Mucosa of stomach (tissue), 1 donor: ENCODE data around the gene OLFML2B.

ENCODE experiments used
- H3K27me3 ChIP-seq: one replicate; pipeline ENCODE4 v1.7.0; 2013; ENCODE audit warnings: mild to moderate bottlenecking, low read length; ENCODE audit not compliant: control insufficient read depth, insufficient read depth
- H3K36me3 ChIP-seq: one replicate; pipeline ENCODE4 v1.7.0; 2013; ENCODE audit warnings: low read length; ENCODE audit not compliant: control insufficient read depth, insufficient read depth
- H3K4me1 ChIP-seq: one replicate; pipeline ENCODE4 v1.7.0; 2013; ENCODE audit warnings: mild to moderate bottlenecking, low read length; ENCODE audit not compliant: control insufficient read depth, insufficient read depth
- H3K4me3 ChIP-seq: one replicate; pipeline ENCODE4 v1.7.0; 2013; ENCODE audit warnings: low read length
- H3K9ac ChIP-seq: one replicate; pipeline ENCODE4 v1.7.0; 2013; ENCODE audit warnings: mild to moderate bottlenecking, low read length, moderate library complexity
- H3K9me3 ChIP-seq: one replicate; pipeline ENCODE4 v1.7.0; 2013; ENCODE audit warnings: mild to moderate bottlenecking, low read length, moderate library complexity; ENCODE audit not compliant: control insufficient read depth
- donor health status: Pancreatic carcinoma.

OLFML2B gene

GRCh38 chr1:161933592-161934588 is 89.8 kb downstream of the OLFML2B start:
- H3K36me3 ChIP-seq, result no peaks in the 10 kb centered on the region
- H3K4me3 ChIP-seq, result no peak overlapping the region
- no peak overlapping the region for H3K9ac ChIP-seq
- H3K27me3 ChIP-seq, result no peaks in the 10 kb centered on the region
- no peaks in the 10 kb centered on the region for H3K9me3 ChIP-seq
- H3K4me1 ChIP-seq, result no peaks in the 10 kb centered on the region
